Stimulated activated naive CD8-positive, alpha-beta T cell treated with anti-CD3 and anti-CD28 coated beads, Interleukin-15, Interleukin-2, amounts not matched to agents 100 ng/mL and 50 ng/mL, for 24 hours (primary cell): ENCODE measurements around the gene CNTNAP4.

Source experiments
- H3K27ac Mint-ChIP-seq: one replicate; pipeline ENCODE4 v1.8.0; 2021; ENCODE audit warnings: mild to moderate bottlenecking, mixed read lengths
- H3K27me3 Mint-ChIP-seq: one replicate; pipeline ENCODE4 v1.8.0; 2021; ENCODE audit warnings: mixed read lengths
- H3K36me3 Mint-ChIP-seq: one replicate; pipeline ENCODE4 v1.8.0; 2021; ENCODE audit warnings: low read depth, mixed read lengths
- H3K4me1 Mint-ChIP-seq: one replicate; pipeline ENCODE4 v1.8.0; 2021; ENCODE audit warnings: low read depth, mixed read lengths
- H3K4me3 Mint-ChIP-seq: one replicate; pipeline ENCODE4 v1.8.0; 2021; ENCODE audit warnings: mild to moderate bottlenecking, mixed read lengths
- H3K9me3 Mint-ChIP-seq: one replicate; pipeline ENCODE4 v1.8.0; 2021; ENCODE audit warnings: mixed read lengths

CNTNAP4 gene

DNA sequence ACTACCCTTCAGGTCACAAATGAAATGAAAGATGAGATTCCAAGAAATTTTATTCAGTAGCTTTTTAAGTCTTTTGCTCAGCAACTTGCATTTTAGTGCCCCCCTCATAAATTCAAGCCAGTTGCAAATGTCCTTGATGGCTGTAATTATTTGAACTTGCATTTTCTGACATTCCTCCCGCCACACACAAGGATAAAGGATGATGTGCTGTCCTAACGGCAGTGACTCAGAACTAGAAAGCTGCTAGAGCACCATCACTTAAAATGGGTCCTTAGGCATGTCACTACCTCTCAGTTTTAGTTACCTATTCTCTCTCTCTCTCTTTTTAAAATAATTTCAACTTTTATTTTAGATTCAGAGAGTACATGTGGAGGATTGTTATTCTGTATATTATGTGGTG is 306.7 kb downstream of the CNTNAP4 start:
- Mint-ChIP-seq H3K27me3 (no peaks in the 10 kb centered on the region), H3K4me3 (no peak overlapping the region), H3K27ac (no peak overlapping the region), H3K9me3 (peaks cover 3% of the 10 kb centered on the region), H3K36me3 (no peaks in the 10 kb centered on the region), H3K4me1 (no peaks in the 10 kb centered on the region)

DNA sequence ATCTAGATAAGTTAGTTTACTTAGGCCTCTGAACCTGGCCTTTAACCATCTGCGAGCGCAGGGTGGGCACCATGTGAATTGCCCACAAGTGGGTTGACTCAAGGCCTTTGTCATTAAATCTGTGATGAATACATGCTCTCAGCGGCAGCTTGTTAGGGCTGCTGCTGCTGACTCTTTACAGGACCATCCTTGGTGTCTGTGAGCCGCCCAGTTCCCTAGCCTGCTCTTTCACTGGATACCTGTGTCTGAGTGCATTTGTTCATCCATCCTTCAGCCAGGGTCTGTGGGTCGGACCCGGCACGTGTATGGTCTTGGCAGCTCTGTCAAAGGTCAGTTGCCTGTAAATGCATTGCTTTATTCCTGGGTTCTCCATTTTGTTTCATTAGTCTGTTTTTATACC is 321.3 kb downstream of the CNTNAP4 start:
- Mint-ChIP-seq H3K4me3 (no peak overlapping the region), H3K27me3 (no peaks in the 10 kb centered on the region), H3K27ac (no peak overlapping the region), H3K4me1 (no peaks in the 10 kb centered on the region), H3K9me3 (no peaks in the 10 kb centered on the region), H3K36me3 (no peaks in the 10 kb centered on the region)

DNA sequence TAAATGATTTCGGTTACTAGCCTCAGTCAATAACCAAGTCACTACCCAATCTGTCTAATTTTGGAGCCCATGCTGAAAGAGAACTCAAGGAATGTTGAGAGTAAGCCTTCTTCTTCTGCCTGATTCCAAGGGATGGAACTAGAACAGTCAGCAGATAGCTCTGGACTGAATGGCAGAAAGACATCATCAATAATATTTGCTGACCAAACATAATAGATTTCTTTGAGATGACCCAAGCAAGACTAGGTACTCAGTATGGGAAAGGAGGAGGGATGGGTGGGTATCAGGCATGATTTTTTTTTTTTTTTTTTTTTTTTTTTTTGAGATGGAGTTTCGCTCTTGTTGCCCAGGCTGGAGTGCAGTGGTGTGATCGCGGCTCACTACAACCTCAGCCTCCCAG is 330.1 kb downstream of the CNTNAP4 start:
- Mint-ChIP-seq H3K36me3 (no peaks in the 10 kb centered on the region), H3K27me3 (no peaks in the 10 kb centered on the region), H3K27ac (no peak overlapping the region), H3K4me3 (no peak overlapping the region), H3K9me3 (no peaks in the 10 kb centered on the region), H3K4me1 (no peaks in the 10 kb centered on the region)
